ENCODE results near the gene CSPG4. TPM values are rescaled to one million over a fixed set of nuclear protein-coding genes. Genes with fewer than 3 reads are reported as not detected.

Gene CSPG4
- total and polyA plus RNA-seq, 10 of the 15 experiments (the other 5 are each of a cell fraction or from before 2014, with no cell fraction given): 0.02 to 2.2 (median 0.76) TPM

GRCh38 chr15:75750261-75751050 is 37.8 kb upstream of the CSPG4 start:
- Histone ChIP-seq H4K20me1 (ENCODE audit: control insufficient read depth, insufficient read depth) (no peaks in the 10 kb centered on the region), H3K27me3 (replicated peaks in 1 of 2; ENCODE audit: control insufficient read depth in 2 of 2, insufficient read depth in 2 of 2, low read length in 1 of 2) (no peaks in the 10 kb centered on the region), H3K9ac (ENCODE audit: control insufficient read depth, insufficient read depth, low read length) (no peak overlapping the region), H3K4me2 (ENCODE audit: control insufficient read depth, insufficient read depth) (no peak overlapping the region), H3K4me1 (ENCODE audit: control insufficient read depth, insufficient read depth, low read length) (peaks cover 3% of the 10 kb centered on the region), H2AFZ (ENCODE audit: control insufficient read depth, low read depth, low read length) (no peak overlapping the region), H3K36me3 (ENCODE audit: control insufficient read depth in 2 of 2, insufficient read depth in 2 of 2, low read length in 1 of 2) (no peaks in the 10 kb centered on the region), H3K4me3 (no peak overlapping the region), H3K9me3 (replicated peaks; ENCODE audit: control insufficient read depth, insufficient read depth, low read length) (no peaks in the 10 kb centered on the region), H3K27ac (ENCODE audit: control insufficient read depth, insufficient read depth) (no peak overlapping the region), H3K79me2 (ENCODE audit: control insufficient read depth, insufficient read depth, low read length) (no peaks in the 10 kb centered on the region)
- ATAC-seq (no peak), DNase-seq (ENCODE audit: low read depth, low spot score) (no peak), FAIRE-seq (no peak)
- WGBS (ENCODE audit: insufficient coverage, insufficient replicate concordance, low lambda C conversion rate, missing lambda C conversion rate): 34% methylated on average over 10 of the region's 10 CpGs
- CTCF ChIA-PET: no interaction called here
- in situ Hi-C loops (cut with MboI): no loop called here
- intact Hi-C loops (cut with micrococcal nuclease; ENCODE audit: unreplicated experiment): no loop called here
- POLR2A ChIA-PET: no interaction called here
- SMC1A ChIA-PET (ENCODE audit: uncharacterized antibody, unreplicated experiment): interaction anchor here (0.7 kb wide), 1 partner anchor 166 kb away, joined by 3 read pairs; no protein-coding TSS in a partner anchor
- RAD21 ChIA-PET (ENCODE audit: unreplicated experiment): no interaction called here
- no peak for TF ChIP-seq ZBTB11 (CRISPR knock-in tag; IDR thresholded peaks at IDR 0.05)
- TF ChIP-seq RB1 (IDR thresholded peaks at IDR 0.05; ENCODE audit: borderline replicate concordance): no peak
- TF ChIP-seq HSF1 (IDR thresholded peaks at IDR 0.05; ENCODE audit: low read depth, low read length): no peak
- no peak for TF ChIP-seq PML (IDR thresholded peaks at IDR 0.05; ENCODE audit: low read length)
- TF ChIP-seq MLLT1 (IDR thresholded peaks at IDR 0.05): no peak
- TF ChIP-seq ZNF274 (IDR thresholded peaks at IDR 0.05; ENCODE audit: insufficient read depth, insufficient read length): no peak
- TF ChIP-seq ESRRA (IDR thresholded peaks at IDR 0.05; ENCODE audit: low read length): no peak
- no peak for TF ChIP-seq CBX5 (IDR thresholded peaks at IDR 0.05; ENCODE audit: low read depth)
- TF ChIP-seq ATF7 (IDR thresholded peaks at IDR 0.05; ENCODE audit: low read depth): no peak
- TF ChIP-seq RCOR1 (conservative IDR thresholded peaks at IDR 0.05; ENCODE audit: low read depth, low read length): no peak
- no peak for TF ChIP-seq RFX5 (IDR thresholded peaks at IDR 0.05; ENCODE audit: low read depth, low read length)
- no peak for TF ChIP-seq STAT1 (conservative IDR thresholded peaks at IDR 0.05)
- no peak for TF ChIP-seq NFYA (IDR thresholded peaks at IDR 0.05; ENCODE audit: borderline replicate concordance, low read depth, low read length)
- TF ChIP-seq IRF3 (IDR thresholded peaks at IDR 0.05): no peak
- TF ChIP-seq HCFC1 (IDR thresholded peaks at IDR 0.05; ENCODE audit: low read length): no peak
- TF ChIP-seq ASH2L (IDR thresholded peaks at IDR 0.05; ENCODE audit: borderline replicate concordance, low read depth): no peak
- BruUV-seq (replicated peaks): no TSS peak
